IMR-90 (cell line): ENCODE results near the gene CALD1. TPM values are rescaled to one million over a fixed set of nuclear protein-coding genes. Genes with fewer than 3 reads are reported as not detected.

Experiments used
- ATAC-seq: fragments of 200-7000 bp; cut with Tn5 transposase; 2 replicates; pipeline ENCODE4 v1.9.1; 2020; ENCODE audit warnings: low read depth, mild to moderate bottlenecking, moderate library complexity
- BruUV-seq: library from RNA; stranded (reverse); fragments of 400-500 nt; replicated peaks from 2 replicates; lab custom pipeline; 2021; lab: Mats Ljungman, UMichigan
- CTCF ChIA-PET: fragments of 300-600 bp; formaldehyde crosslinking; extraction: SDS; loops from one replicate; lab custom pipeline; 2021; ENCODE audit warnings: antibody characterized with exemption; lab: Yijun Ruan, JAX
- POLR2A ChIA-PET: fragments of 300-600 bp; sonication (Branson Sonifier 250); formaldehyde crosslinking; loops from one replicate; lab custom pipeline; 2022; ENCODE audit warnings: antibody characterized with exemption; ENCODE audit not compliant: unreplicated experiment; lab: Charles Lee
- DNase-seq: peaks from one replicate; pipeline ENCODE4 v3.0.0; 2013
- H2AFZ ChIP-seq: replicated peaks from 2 replicates; pipeline ENCODE3; 2013; ENCODE audit warnings: low read length, mild to moderate bottlenecking; ENCODE audit not compliant: poor library complexity
- H2AK5ac ChIP-seq: 2 replicates; pipeline ENCODE4 v1.6.1; 2013; ENCODE audit warnings: low read depth, low read length, inconsistent platforms
- H2AK9ac ChIP-seq: replicated peaks from 2 replicates; pipeline ENCODE3; 2013; ENCODE audit warnings: mild to moderate bottlenecking, low read depth, low read length, moderate library complexity; ENCODE audit not compliant: poor library complexity
- H2BK120ac ChIP-seq: 2 replicates; pipeline ENCODE4 v1.6.1; 2013; ENCODE audit warnings: low read depth, low read length, inconsistent platforms
- H2BK15ac ChIP-seq: 3 replicates; pipeline ENCODE4 v1.6.1; 2013; ENCODE audit warnings: low read depth, low read length, inconsistent platforms
- H2BK20ac ChIP-seq: 2 replicates; pipeline ENCODE4 v1.6.1; 2013; ENCODE audit warnings: low read depth, mild to moderate bottlenecking, inconsistent platforms, low read length, moderate library complexity
- H2BK5ac ChIP-seq: 2 replicates; pipeline ENCODE4 v1.6.1; 2013; ENCODE audit warnings: mild to moderate bottlenecking, low read depth, low read length, inconsistent platforms; ENCODE audit not compliant: poor library complexity, severe bottlenecking
- H3K14ac ChIP-seq: replicated peaks from 2 replicates; pipeline ENCODE4 v1.6.1; 2013; ENCODE audit warnings: low read depth, low read length, inconsistent platforms
- H3K18ac ChIP-seq: 2 replicates; pipeline ENCODE4 v1.6.1; 2013; ENCODE audit warnings: low read depth, low read length, control low read depth
- H3K23ac ChIP-seq: 2 replicates; pipeline ENCODE4 v1.6.1; 2013; ENCODE audit warnings: low read depth, low read length, inconsistent platforms
- H3K27ac ChIP-seq: 2 replicates; pipeline ENCODE4 v1.5.1; 2013; ENCODE audit warnings: mild to moderate bottlenecking, control low read depth, low read length; ENCODE audit not compliant: insufficient read depth
- H3K27me3 ChIP-seq: 2 replicates; pipeline ENCODE4 v1.6.1; 2013; ENCODE audit warnings: low read length; ENCODE audit not compliant: control insufficient read depth, insufficient read depth
- H3K36me3 ChIP-seq: 2 replicates; pipeline ENCODE4 v1.6.1; 2013; ENCODE audit warnings: low read length, mixed read lengths; ENCODE audit not compliant: control insufficient read depth, insufficient read depth
- H3K4ac ChIP-seq: 2 replicates; pipeline ENCODE4 v1.6.1; 2013; ENCODE audit warnings: low read depth, low read length, inconsistent platforms
- H3K4me1 ChIP-seq: 2 replicates; pipeline ENCODE4 v1.6.1; 2013; ENCODE audit warnings: low read length, mixed read lengths; ENCODE audit not compliant: control insufficient read depth, insufficient read depth
- H3K4me2 ChIP-seq: 2 replicates; pipeline ENCODE4 v1.6.1; 2013; ENCODE audit warnings: low read depth, mild to moderate bottlenecking, control low read depth, low read length, moderate library complexity
- H3K4me3 ChIP-seq: 2 replicates; pipeline ENCODE4 v1.5.1; 2013; ENCODE audit warnings: low read depth, mild to moderate bottlenecking, control low read depth, low read length, moderate library complexity; ENCODE audit not compliant: insufficient read depth
- H3K56ac ChIP-seq: 2 replicates; pipeline ENCODE4 v1.6.1; 2013; ENCODE audit warnings: low read length, inconsistent platforms; ENCODE audit not compliant: insufficient read depth; ENCODE audit errors: extremely low read depth
- H3K79me1 ChIP-seq, 2 experiments: 2 replicates each; pipeline ENCODE4 v1.6.1; 2013; ENCODE audit warnings: low read length in 2 of 2, inconsistent platforms in 1 of 2, low read depth in 1 of 2
- H3K9ac ChIP-seq: 2 replicates; pipeline ENCODE4 v1.6.1; 2013; ENCODE audit warnings: low read depth, low read length, control low read depth
- H3K9me1 ChIP-seq: 2 replicates; pipeline ENCODE4 v1.6.1; 2013; ENCODE audit warnings: low read length, inconsistent platforms; ENCODE audit not compliant: insufficient read depth
- H3K9me3 ChIP-seq: 2 replicates; pipeline ENCODE4 v1.6.1; 2013; ENCODE audit warnings: low read length; ENCODE audit not compliant: control insufficient read depth, insufficient read depth
- H4K20me1 ChIP-seq: 2 replicates; pipeline ENCODE4 v1.6.1; 2013; ENCODE audit warnings: low read length, inconsistent platforms; ENCODE audit not compliant: insufficient read depth
- H4K5ac ChIP-seq: 2 replicates; pipeline ENCODE4 v1.6.1; 2013; ENCODE audit warnings: mild to moderate bottlenecking, low read depth, low read length, control low read depth
- H4K8ac ChIP-seq, 2 experiments: 2 replicates each; pipeline ENCODE4 v1.6.1; 2013; ENCODE audit warnings: low read depth in 2 of 2, low read length in 2 of 2, control low read depth in 1 of 2, inconsistent platforms in 1 of 2
- H4K91ac ChIP-seq: 2 replicates; pipeline ENCODE4 v1.6.1; 2013; ENCODE audit warnings: low read depth, low read length, inconsistent platforms; ENCODE audit not compliant: insufficient read depth
- BHLHE40 ChIP-seq: fragments of 150-350 bp; IDR thresholded peaks from 2 replicates; pipeline ENCODE4 v1.6.1; 2016; ENCODE audit warnings: mild to moderate bottlenecking, low read depth, low read length
- CEBPB ChIP-seq: IDR thresholded peaks from 2 replicates; pipeline ENCODE4 v1.6.1; 2012; ENCODE audit warnings: low read depth, low read length, improper control_type of control experiment
- CHD1 ChIP-seq: IDR thresholded peaks from 2 replicates; pipeline ENCODE4 v1.6.1; 2012; ENCODE audit warnings: low read depth, low read length, improper control_type of control experiment
- FOS ChIP-seq: fragments of 150-350 bp; IDR thresholded peaks from 2 replicates; pipeline ENCODE4 v1.6.1; 2016; ENCODE audit warnings: low read depth, low read length
- MAFK ChIP-seq: IDR thresholded peaks from 2 replicates; pipeline ENCODE4 v1.6.1; 2012; ENCODE audit warnings: low read depth, low read length, improper control_type of control experiment
- MAZ ChIP-seq: IDR thresholded peaks from 2 replicates; pipeline ENCODE4 v1.6.1; 2012; ENCODE audit warnings: low read depth, mild to moderate bottlenecking, low read length, improper control_type of control experiment, moderate library complexity, borderline replicate concordance
- MXI1 ChIP-seq: IDR thresholded peaks from 2 replicates; pipeline ENCODE4 v1.6.1; 2012; ENCODE audit warnings: low read depth, mild to moderate bottlenecking, low read length, moderate library complexity, borderline replicate concordance
- NFE2L2 ChIP-seq: fragments of 150-350 bp; IDR thresholded peaks from 2 replicates; pipeline ENCODE4 v1.6.1; 2016; ENCODE audit warnings: low read depth, mild to moderate bottlenecking, low read length
- POLR2A ChIP-seq: IDR thresholded peaks from 2 replicates; pipeline ENCODE4 v1.6.1; 2012; ENCODE audit warnings: mild to moderate bottlenecking, low read depth, low read length
- RAD21 ChIP-seq: IDR thresholded peaks from 2 replicates; pipeline ENCODE4 v1.6.1; 2012; ENCODE audit warnings: low read length, improper control_type of control experiment
- RCOR1 ChIP-seq: IDR thresholded peaks from 2 replicates; pipeline ENCODE4 v1.6.1; 2012; ENCODE audit warnings: mild to moderate bottlenecking, low read length, improper control_type of control experiment; ENCODE audit not compliant: insufficient replicate concordance
- RFX5 ChIP-seq: IDR thresholded peaks from 2 replicates; pipeline ENCODE4 v1.8.0; 2012; ENCODE audit warnings: low read depth, mild to moderate bottlenecking, low read length, moderate library complexity
- SMC3 ChIP-seq: fragments of 150-350 bp; IDR thresholded peaks from 2 replicates; pipeline ENCODE4 v1.6.1; 2016; ENCODE audit warnings: low read depth, mild to moderate bottlenecking, antibody characterized with exemption, low read length, moderate library complexity
- WGBS, 2 experiments: methylation state at CpG; one replicate each; pipeline versions ENCODE4 v1.1.5 to v1.1.7; 2013; ENCODE audit warnings: missing lambda C conversion rate in 2 of 2; ENCODE audit not compliant: insufficient read length in 1 of 2; ENCODE audit errors: extremely low coverage in 2 of 2; 5-methylcytosine and 5-hydroxymethylcytosine counted together
- dilution Hi-C: fragments of 300-500 bp; cut with HindIII; formaldehyde crosslinking; loops from one replicate; pipeline ENCODE4 v1.14.3; 2018; ENCODE audit warnings: low sequenced_read_pairs; ENCODE audit not compliant: unreplicated experiment
- in situ Hi-C: fragments of 300-500 bp; cut with MboI; formaldehyde crosslinking; loops from 3 replicates; pipeline ENCODE4 v1.14.3; 2019; ENCODE audit warnings: low sequenced_read_pairs, inconsistent platforms, mixed read lengths
- intact Hi-C: fragments of 100-400 bp; cut with micrococcal nuclease; formaldehyde crosslinking; loops from 2 replicates; pipeline ENCODE4 v1.10.0; 2022
- polyA plus RNA-seq, 3 experiments: library from polyadenylated mRNA; depleted of rRNA; stranded (reverse); fragments of >200 nt; gene quantifications; 2 replicates each; pipeline ENCODE4 v1.2.3, GENCODE V29; 2012; ENCODE audit warnings: low replicate concordance in 1 of 3
- total RNA-seq: library from RNA; depleted of rRNA; stranded (reverse); fragments of >200 nt; gene quantifications from 2 replicates; pipeline ENCODE4 v1.2.3, GENCODE V29; 2012
- TF ChIP-seq, protein P1 (sequence below): fragments of 150-350 bp; IDR thresholded peaks from 2 replicates; pipeline ENCODE4 v1.6.1; 2016; ENCODE audit warnings: low read depth, mild to moderate bottlenecking, low read length, moderate library complexity, borderline replicate concordance
- TF ChIP-seq, protein P2 (sequence below): fragments of 150-350 bp; IDR thresholded peaks from 2 replicates; pipeline ENCODE4 v1.6.1; 2017; ENCODE audit warnings: mild to moderate bottlenecking, antibody characterized with exemption, low read length, low read depth
- TF ChIP-seq, protein P3 (sequence below): conservative IDR thresholded peaks from 2 replicates; pipeline ENCODE4 v1.5.1; 2012; ENCODE audit warnings: mild to moderate bottlenecking, low read depth, low read length, improper control_type of control experiment

The CALD1 gene
- total and polyA plus RNA-seq, 2 of the 4 experiments (the other 2 are of a cell fraction), result 375 to 487 TPM

- Histone ChIP-seq H3K27ac (peak overlapping the region; percentile 38; the same call in 1 of the 2 replicates), H3K79me1 (peaks cover 27 to 73% of the 10 kb centered on the region in 2 experiments), H2AK5ac (0 out of 2 replicates have a peak overlapping the region, but pooled peaks have one; percentile 0), H3K14ac (no peak overlapping the region; the same call in 1 of the 2 replicates), H3K27me3 (no peaks in the 10 kb centered on the region), H3K23ac (no peak overlapping the region), H2BK5ac (peak overlapping the region; percentile 22), H3K18ac (0 out of 2 replicates have a peak overlapping the region, but pooled peaks have one; percentile 35), H4K5ac (peak overlapping the region; percentile 58; the same call in 1 of the 2 replicates), H2AFZ (no peak overlapping the region), H3K9me3 (no peaks in the 10 kb centered on the region), H4K91ac (no peak overlapping the region), H2BK20ac (no peak overlapping the region), H3K9ac (no peak overlapping the region), H2BK15ac (no peak overlapping the region), H3K4me2 (no peak overlapping the region), H3K4me1 (peaks cover 19% of the 10 kb centered on the region), H2BK120ac (no peak overlapping the region), H3K4ac (0 out of 2 replicates have a peak overlapping the region, but pooled peaks have one; percentile 3), H3K4me3 (no peak overlapping the region), H4K8ac (no peak overlapping the region), H3K36me3 (peaks cover 23% of the 10 kb centered on the region), H3K9me1 (peaks cover 22% of the 10 kb centered on the region), H4K20me1 (peaks cover 65% of the 10 kb centered on the region), H2AK9ac (no peak overlapping the region), H3K56ac (no peak overlapping the region)
- TF ChIP-seq SMC3, result no peak
- no peak for TF ChIP-seq CHD1
- no peak for TF ChIP-seq RFX5
- TF ChIP-seq BHLHE40, result no peak
- TF ChIP-seq, protein P1, sequence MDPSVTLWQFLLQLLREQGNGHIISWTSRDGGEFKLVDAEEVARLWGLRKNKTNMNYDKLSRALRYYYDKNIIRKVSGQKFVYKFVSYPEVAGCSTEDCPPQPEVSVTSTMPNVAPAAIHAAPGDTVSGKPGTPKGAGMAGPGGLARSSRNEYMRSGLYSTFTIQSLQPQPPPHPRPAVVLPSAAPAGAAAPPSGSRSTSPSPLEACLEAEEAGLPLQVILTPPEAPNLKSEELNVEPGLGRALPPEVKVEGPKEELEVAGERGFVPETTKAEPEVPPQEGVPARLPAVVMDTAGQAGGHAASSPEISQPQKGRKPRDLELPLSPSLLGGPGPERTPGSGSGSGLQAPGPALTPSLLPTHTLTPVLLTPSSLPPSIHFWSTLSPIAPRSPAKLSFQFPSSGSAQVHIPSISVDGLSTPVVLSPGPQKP, result no peak
- no peak for TF ChIP-seq NFE2L2
- no peak for TF ChIP-seq MXI1
- no peak for TF ChIP-seq RCOR1
- TF ChIP-seq FOS, result no peak
- no peak for TF ChIP-seq MAZ
- no peak for TF ChIP-seq MAFK
- no peak for TF ChIP-seq RAD21
- TF ChIP-seq CEBPB, result no peak
- no peak for TF ChIP-seq POLR2A
- TF ChIP-seq, protein P2, sequence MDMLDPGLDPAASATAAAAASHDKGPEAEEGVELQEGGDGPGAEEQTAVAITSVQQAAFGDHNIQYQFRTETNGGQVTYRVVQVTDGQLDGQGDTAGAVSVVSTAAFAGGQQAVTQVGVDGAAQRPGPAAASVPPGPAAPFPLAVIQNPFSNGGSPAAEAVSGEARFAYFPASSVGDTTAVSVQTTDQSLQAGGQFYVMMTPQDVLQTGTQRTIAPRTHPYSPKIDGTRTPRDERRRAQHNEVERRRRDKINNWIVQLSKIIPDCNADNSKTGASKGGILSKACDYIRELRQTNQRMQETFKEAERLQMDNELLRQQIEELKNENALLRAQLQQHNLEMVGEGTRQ, result no peak
- TF ChIP-seq, protein P3, sequence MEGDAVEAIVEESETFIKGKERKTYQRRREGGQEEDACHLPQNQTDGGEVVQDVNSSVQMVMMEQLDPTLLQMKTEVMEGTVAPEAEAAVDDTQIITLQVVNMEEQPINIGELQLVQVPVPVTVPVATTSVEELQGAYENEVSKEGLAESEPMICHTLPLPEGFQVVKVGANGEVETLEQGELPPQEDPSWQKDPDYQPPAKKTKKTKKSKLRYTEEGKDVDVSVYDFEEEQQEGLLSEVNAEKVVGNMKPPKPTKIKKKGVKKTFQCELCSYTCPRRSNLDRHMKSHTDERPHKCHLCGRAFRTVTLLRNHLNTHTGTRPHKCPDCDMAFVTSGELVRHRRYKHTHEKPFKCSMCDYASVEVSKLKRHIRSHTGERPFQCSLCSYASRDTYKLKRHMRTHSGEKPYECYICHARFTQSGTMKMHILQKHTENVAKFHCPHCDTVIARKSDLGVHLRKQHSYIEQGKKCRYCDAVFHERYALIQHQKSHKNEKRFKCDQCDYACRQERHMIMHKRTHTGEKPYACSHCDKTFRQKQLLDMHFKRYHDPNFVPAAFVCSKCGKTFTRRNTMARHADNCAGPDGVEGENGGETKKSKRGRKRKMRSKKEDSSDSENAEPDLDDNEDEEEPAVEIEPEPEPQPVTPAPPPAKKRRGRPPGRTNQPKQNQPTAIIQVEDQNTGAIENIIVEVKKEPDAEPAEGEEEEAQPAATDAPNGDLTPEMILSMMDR, result no peak
- ChIA-PET CTCF (no interaction called here), POLR2A (interaction anchor here (0.6 kb wide), 1 partner anchor 438 kb away, joined by 3 read pairs; no protein-coding TSS in a partner anchor)
- BruUV-seq, result no TSS peak
- in situ Hi-C loops, result no loop called here
- intact Hi-C loops, result no loop called here
- WGBS, 2 experiments, result no CpG with 5 or more reads among the region's 5 CpGs
- DNase-seq (no peak), ATAC-seq (no peak)
- dilution Hi-C loops, result no loop called here
Observed at GRCh38 chr7:134870156-134870555, 90.7 kb downstream of the CALD1 start.
